ENCODE results near the gene TTC9C.
A peak's percentile ranks its signal among the peaks of the same experiment; 100 is the strongest.
"Not testable (repeated sequence)": the region's sequence is repeated elsewhere in the genome, so short reads cannot be mapped to it uniquely, and the experiment has no call there.

TTC9C gene

GRCh38 chr11:62755086-62755615, 26.9 kb downstream of the TTC9C start:
- Histone ChIP-seq H4K20me1 (ENCODE audit: insufficient read depth, low read length, poor library complexity, severe bottlenecking) (peaks cover 5% of the 10 kb centered on the region), H3K4me3 (ENCODE audit: low read length, poor library complexity, severe bottlenecking) (no peak overlapping the region), H3K9ac (ENCODE audit: low read depth, low read length, poor library complexity, severe bottlenecking) (no peak overlapping the region), H3F3A (ENCODE audit: low read depth) (no peaks in the 10 kb centered on the region), H3K4me1 (ENCODE audit: insufficient read depth, low read length, poor library complexity, severe bottlenecking) (peaks cover 17% of the 10 kb centered on the region), H3K79me2 (ENCODE audit: insufficient read depth, low read length) (peaks cover 16% of the 10 kb centered on the region; the same call in 1 of the 2 replicates), H3K9me3 (ENCODE audit: insufficient read depth, low read depth, low read length) (no peaks in the 10 kb centered on the region), H2AFZ (ENCODE audit: low read length) (no peak overlapping the region), H3K27me3 (ENCODE audit: insufficient read depth, low read length, poor library complexity, severe bottlenecking) (no peaks in the 10 kb centered on the region), H3K9me2 (replicated peaks; ENCODE audit: low read depth, low read length) (no peaks in the 10 kb centered on the region), H3K4me2 (ENCODE audit: low read depth, low read length, poor library complexity, severe bottlenecking) (peak overlapping the region; percentile 64), H3K36me3 (ENCODE audit: insufficient read depth, low read length) (no peaks in the 10 kb centered on the region)
- TF ChIP-seq CTCF (conservative IDR thresholded peaks at IDR 0.05; ENCODE audit: low read length) (no peak), EZH2phosphoT487 (IDR thresholded peaks at IDR 0.05; ENCODE audit: borderline replicate concordance) (no peak)

- Histone ChIP-seq H3K79me2 (ENCODE audit: insufficient read depth, low read length) (peaks cover 19% of the 10 kb centered on the region), H3K4me1 (ENCODE audit: insufficient read depth, low read length, poor library complexity, severe bottlenecking) (peaks cover 16% of the 10 kb centered on the region), H3K9ac (ENCODE audit: low read depth, low read length, poor library complexity, severe bottlenecking) (no peak overlapping the region), H3F3A (ENCODE audit: low read depth) (no peaks in the 10 kb centered on the region), H4K20me1 (ENCODE audit: insufficient read depth, low read length, poor library complexity, severe bottlenecking) (peaks cover 7% of the 10 kb centered on the region), H3K36me3 (ENCODE audit: insufficient read depth, low read length) (no peaks in the 10 kb centered on the region), H3K4me3 (ENCODE audit: low read length, poor library complexity, severe bottlenecking) (no peak overlapping the region), H3K9me3 (ENCODE audit: insufficient read depth, low read depth, low read length) (no peaks in the 10 kb centered on the region), H3K9me2 (replicated peaks; ENCODE audit: low read depth, low read length) (no peaks in the 10 kb centered on the region), H3K4me2 (ENCODE audit: low read depth, low read length, poor library complexity, severe bottlenecking) (no peak overlapping the region), H2AFZ (ENCODE audit: low read length) (no peak overlapping the region), H3K27me3 (ENCODE audit: insufficient read depth, low read length, poor library complexity, severe bottlenecking) (no peaks in the 10 kb centered on the region)
- TF ChIP-seq CTCF (conservative IDR thresholded peaks at IDR 0.05; ENCODE audit: low read length) (no peak), EZH2phosphoT487 (IDR thresholded peaks at IDR 0.05; ENCODE audit: borderline replicate concordance) (no peak)
Measured at GRCh38 chr11:62757846-62758788, 29.8 kb downstream of the TTC9C start.

- H3K36me3 ChIP-seq (ENCODE audit: insufficient read depth, low read length); H3F3A ChIP-seq (ENCODE audit: low read depth); H4K20me1 ChIP-seq (ENCODE audit: insufficient read depth, low read length, poor library complexity, severe bottlenecking); H3K27me3 ChIP-seq (ENCODE audit: insufficient read depth, low read length, poor library complexity, severe bottlenecking); H3K9me2 ChIP-seq (replicated peaks; ENCODE audit: low read depth, low read length); H3K9me3 ChIP-seq (ENCODE audit: insufficient read depth, low read depth, low read length): not testable (repeated sequence)
- peaks cover 15% of the 10 kb centered on the region for H3K79me2 ChIP-seq (ENCODE audit: insufficient read depth, low read length)
- H3K4me1 ChIP-seq (ENCODE audit: insufficient read depth, low read length, poor library complexity, severe bottlenecking) = peaks cover 11% of the 10 kb centered on the region
- H2AFZ ChIP-seq (ENCODE audit: low read length) = peak overlapping the region; percentile 49; the same call in 1 of the 2 replicates
- peak overlapping the region; percentile 99 for H3K4me2 ChIP-seq (ENCODE audit: low read depth, low read length, poor library complexity, severe bottlenecking)
- H3K9ac ChIP-seq (ENCODE audit: low read depth, low read length, poor library complexity, severe bottlenecking) = peak overlapping the region; percentile 85
- H3K4me3 ChIP-seq (ENCODE audit: low read length, poor library complexity, severe bottlenecking) = peak overlapping the region; percentile 90
Measured at GRCh38 chr11:62760867-62761227, 32.6 kb downstream of the TTC9C start.

Measured in Loucy (cell line).